DMS53 (cell line): ENCODE data around the gene COL8A1.
A peak's percentile ranks its signal among the peaks of the same experiment; 100 is the strongest.
"Not testable (repeated sequence)": the region's sequence is repeated elsewhere in the genome, so short reads cannot be mapped to it uniquely, and the experiment has no call there.

Source experiments
- DNase-seq: peaks from one replicate; lab custom pipeline; 2025; lab: John Stamatoyannopoulos, UW

The COL8A1 gene

GRCh38 chr3:99710094-99710493 is 71.7 kb downstream of the COL8A1 start:
- no peak for DNase-seq

DNA sequence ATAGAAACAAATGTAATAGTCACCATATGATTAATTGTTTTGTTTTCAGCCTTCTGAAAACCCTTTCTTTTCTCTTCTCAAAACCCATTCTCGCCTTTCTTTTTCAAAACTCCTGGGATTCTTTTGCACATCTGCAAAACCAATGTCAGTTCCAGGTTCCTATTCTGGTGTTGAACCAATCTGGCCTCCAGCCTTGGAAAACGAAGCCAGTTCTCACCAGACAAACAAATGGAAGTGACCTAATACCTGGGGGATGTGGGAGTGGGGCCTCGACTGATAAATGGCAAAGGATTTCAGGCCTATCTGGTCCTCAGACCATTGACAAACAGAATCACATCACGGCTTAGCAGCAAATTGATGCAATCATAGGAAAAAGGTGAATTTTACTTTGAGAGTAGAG is 73.0 kb downstream of the COL8A1 start:
- DNase-seq, result no peak

DNA sequence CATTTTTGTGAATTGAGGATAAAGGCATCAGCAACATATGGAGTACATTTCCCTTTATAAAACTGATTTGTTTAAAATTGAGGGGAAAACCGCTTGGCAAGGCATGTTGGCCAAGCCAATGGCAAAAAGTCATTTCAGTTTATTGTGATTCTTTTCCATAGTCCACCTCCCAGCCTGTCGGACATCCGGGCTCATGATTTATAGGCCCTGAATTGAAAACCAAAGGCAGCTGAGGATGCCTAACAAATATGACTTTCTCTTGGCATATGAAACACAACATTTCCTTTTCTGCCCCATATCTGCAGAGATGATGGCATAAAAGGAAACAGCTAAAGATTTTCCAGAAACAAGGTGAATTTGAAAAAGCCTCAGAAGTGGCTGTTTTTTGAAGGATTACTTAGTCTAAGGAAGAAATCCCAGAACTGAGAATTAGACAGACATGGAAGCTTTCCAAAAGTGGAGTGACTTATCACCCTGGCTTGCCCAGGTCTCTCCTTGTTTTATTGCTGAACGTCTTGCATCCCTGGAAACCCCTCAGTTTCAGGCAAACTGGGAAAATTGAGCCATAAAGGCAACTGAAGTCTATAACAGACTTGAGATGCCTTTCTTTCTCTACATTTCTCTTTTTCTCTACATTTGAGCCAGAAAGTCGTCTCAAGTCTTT is 74.0 kb downstream of the COL8A1 start:
- DNase-seq, result no peak

DNA sequence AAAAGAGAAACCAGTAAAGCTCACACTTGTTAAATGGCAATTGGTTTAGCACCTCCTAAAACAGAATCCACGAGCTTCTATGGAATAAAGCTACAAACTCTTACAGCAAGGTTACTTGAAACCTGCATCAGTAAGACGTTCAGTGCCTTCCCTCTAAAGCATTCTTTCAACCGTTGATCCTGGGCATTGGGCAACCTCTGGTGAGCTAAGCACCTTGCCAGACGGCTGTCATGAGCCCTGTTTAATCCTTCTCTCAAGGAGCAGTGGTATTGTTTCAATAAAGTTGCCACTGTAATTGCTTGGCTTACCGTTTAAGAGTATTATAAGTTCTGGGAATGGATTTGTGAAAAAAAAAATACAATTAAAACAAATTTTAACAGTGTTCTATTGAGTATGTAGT is 75.0 kb downstream of the COL8A1 start:
- DNase-seq, result no peak

DNA sequence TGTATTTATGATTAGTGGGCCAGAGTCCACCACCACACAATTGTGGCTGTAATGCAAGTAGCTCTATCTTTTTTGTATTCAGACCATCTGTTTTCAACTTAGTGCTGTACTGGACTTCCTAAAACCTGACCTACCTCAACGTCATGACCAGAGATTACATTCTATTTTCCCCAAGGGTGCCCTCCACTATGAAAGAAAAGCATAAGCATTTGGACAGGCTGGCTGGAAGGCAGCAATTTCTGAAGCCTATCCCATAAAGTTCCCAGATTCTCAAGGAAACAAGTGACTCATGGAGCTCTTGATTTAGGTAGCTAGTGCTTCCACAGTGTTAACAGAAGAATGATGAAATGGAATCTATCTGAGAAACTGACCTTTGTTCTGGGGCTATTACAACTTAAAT is 75.8 kb downstream of the COL8A1 start:
- DNase-seq, result no peak

DNA sequence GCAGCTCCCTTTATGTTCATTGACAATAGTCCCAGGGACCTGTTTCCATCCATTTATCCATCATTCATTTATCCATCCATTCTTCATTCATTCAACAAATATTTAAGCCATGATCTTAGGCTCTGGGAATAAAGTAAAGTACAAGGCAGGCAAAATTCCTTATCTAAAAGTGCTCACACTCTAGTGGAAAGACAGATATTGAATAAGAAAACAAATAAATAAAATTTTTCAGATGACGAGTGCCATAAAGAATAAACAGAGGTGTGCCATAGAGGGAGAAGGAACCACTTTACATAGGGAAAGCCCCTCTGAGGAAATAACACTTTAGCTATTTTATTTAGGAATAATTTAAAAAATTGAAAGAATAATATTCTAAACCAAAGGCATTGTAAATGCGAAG is 76.2 kb downstream of the COL8A1 start:
- DNase-seq, result no peak

- DNase-seq, result no peak
Observed at GRCh38 chr3:99716463-99716995, 78.1 kb downstream of the COL8A1 start.

DNA sequence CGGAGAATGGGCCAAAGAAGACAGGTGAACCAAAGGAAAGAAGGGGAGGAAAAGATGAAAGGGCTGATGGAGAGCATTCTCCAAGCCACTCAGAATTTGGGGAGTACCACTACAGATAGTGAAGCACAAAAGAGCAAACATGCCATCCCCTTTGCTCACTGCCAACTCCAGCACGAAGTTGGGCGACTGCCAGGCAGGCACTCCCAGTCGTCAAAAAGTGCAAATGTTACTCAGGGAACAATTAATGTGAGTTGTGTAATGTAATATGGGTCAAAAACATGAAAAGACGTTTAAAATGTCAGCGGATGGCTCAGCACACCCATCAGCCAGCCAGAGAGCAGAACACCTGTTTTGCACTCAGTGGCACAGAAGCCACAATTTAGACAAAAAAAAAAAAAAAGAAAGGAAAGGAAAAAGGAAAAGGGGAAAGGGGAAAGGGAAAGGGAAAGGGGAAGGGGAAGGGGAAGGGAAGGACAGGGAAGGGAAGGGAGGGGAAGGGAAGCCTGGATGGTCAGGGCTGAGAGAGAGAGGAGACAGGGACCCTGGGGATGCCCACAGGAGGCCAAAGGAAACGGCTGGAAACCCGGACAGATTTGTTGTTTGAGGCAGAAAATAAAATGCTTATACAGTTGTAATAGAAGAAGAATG is 82.7 kb downstream of the COL8A1 start:
- DNase-seq, result peak; percentile 61

DNA sequence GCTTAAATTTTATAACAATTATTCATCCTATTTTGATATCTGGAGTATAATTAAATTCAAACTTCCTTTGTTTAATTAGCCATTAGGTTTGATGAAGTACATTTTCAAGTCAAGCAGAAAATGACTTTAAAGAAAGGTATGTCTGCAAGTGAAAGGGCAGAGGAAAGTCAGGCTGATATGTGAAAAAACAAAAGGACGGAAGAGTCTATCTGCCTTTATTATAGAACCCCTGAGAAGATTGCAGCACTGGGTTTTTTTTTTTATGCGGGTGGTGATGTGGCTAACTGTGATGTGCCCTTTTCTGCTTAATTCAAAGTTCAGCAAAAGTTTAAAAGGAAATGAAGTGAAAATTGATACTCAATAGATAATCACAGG is 83.2 kb downstream of the COL8A1 start:
- peak; percentile 41 for DNase-seq

- DNase-seq, result no peak
Observed at GRCh38 chr3:99724276-99724675, 85.9 kb downstream of the COL8A1 start.

GRCh38 chr3:99730870-99731269 is 92.5 kb downstream of the COL8A1 start:
- no peak for DNase-seq

- no peak for DNase-seq
Observed at GRCh38 chr3:99731499-99731898, 93.1 kb downstream of the COL8A1 start.

- not testable (repeated sequence) for DNase-seq
Observed at GRCh38 chr3:99740371-99740770, 102.0 kb downstream of the COL8A1 start.

DNA sequence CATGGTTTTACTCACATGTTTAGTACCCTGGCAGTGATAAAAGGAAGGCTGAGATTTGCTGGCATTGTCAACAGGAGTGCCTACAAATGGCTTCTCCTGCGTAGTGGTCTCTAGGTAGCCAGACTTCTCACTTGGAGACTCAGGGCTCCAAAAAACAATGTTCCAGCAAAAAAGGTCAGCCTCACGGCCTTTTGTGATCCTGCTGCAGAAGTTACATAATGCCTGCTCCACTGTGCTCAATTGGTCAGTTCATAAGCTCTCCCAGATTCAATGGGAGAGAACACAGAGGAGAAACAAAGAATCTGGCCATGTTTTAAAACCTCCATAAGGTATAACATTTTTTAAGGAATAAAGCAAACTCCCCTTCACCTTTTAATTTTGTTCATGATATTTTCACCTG is 103.2 kb downstream of the COL8A1 start:
- no peak for DNase-seq

- DNase-seq, result peak; percentile 68
Observed at GRCh38 chr3:99747915-99748314, 109.5 kb downstream of the COL8A1 start.

DNA sequence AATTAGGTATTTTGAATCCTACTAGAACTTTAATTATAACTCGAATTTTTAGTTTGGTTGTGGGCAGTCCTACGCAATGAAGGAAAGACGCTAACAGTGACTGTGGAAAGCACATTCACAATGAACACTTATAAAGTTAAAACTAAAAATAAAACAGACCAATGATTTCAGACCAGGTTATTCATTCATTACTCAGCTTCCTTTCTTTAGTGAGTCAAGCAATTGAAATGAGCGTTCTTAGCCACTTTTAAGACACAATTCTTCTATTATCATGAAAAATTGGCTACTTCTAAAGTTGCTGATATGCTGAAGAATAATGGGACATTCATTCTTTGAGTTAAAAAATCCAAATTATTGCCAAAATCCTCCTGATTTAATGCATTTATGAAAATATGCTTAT is 113.3 kb downstream of the COL8A1 start:
- no peak for DNase-seq

DNA sequence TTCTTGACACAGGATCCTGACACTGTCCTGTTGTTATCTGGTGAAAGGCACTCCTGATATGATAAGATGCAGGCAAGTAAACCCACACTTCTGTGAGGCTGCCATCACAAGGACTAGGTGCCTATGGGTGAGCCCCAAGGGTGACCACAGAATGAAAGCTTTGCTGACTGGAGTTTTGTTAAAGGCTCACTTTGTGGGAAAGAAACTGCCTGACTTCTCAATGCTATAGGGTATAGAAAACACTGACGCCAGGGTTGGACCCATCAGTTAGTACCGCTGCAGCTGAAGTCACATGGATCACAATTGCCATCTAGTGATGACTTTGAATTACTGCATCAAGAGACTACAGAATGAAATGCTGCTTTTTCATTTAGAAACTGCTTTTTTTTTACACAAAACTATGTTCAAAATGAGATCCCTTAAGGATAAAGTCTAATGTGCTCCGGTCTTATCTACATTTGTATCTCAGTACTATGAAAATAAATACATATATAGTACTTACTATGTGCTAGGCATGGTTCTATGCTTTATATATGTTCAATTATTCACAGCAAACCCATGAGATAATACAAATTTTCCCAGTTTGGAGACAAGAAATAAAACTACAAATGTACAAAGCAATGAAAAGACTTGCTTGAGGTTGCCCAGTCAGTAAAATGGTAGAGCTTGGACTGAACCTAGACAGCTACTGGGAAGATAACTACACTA is 115.0 kb downstream of the COL8A1 start:
- DNase-seq, result peak; percentile 73

- no peak for DNase-seq
Observed at GRCh38 chr3:99755831-99756230, 117.4 kb downstream of the COL8A1 start.

DNA sequence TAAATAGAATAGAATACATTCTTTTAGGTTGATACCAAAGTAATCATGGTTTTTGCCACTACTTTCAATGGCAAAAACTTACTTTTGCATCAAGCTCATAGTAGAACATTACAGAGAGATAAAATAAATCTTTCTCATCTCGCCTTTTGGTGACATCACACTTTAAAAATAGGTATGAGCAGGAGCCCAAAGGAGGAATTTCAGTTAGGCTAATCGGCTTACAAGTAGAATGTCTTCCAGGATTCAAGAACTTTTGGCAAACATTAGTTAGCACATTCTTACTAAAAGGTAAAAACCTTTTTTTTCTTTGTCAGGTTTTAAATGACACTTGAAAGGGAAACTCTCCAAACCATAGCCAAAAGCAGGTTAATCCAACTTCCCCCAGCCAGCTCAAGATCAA is 119.6 kb downstream of the COL8A1 start:
- DNase-seq, result no peak

- DNase-seq, result no peak
Observed at GRCh38 chr3:99758502-99759177, 120.2 kb downstream of the COL8A1 start.

DNA sequence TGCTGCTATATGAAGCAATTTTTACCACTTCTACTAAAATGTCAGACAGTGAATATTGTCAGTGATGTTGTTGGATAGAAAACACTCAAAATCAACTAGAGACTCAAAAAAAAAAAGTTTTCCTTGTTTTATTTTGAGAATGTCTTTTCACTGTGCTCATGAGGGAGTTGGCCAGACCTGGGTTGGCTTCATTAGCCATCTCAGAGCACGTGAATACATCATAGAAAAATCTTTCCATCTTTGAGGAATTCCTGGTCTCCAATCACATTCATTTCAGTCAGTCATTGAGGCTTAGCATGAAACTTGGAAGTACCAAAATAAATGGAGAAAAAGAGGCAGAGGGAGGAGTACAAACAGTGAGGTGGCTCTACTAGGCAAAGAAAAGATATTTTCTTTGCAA is 121.6 kb downstream of the COL8A1 start:
- no peak for DNase-seq

DNA sequence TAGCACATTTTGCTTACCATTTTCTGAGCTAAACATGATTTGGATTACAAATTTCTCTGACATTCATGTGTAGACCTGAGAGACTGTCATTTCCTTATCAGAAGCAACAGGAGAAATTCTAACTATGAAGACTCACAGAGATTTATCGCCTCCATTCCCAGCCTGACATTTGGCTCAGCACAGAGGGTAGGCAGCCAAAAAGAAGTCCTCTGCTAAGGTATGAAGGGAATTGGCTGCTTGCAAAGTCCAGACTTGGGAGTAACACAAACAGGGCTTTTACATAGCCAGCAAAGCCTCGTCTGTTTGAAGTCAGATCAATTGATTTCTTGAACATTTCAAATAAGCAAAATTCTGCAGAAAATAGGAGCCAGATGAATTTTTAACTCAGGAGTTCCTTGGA is 122.2 kb downstream of the COL8A1 start:
- no peak for DNase-seq
